H1 (cell line): ENCODE measurements around the gene TLR7. TPM values are rescaled to one million over a fixed set of nuclear protein-coding genes. Genes with fewer than 3 reads are reported as not detected.

Experiments used
- CBX5 ChIP-seq: fragments of 300-800, 300-1000 bp; sonication (generic); IDR thresholded peaks from 2 replicates; pipeline ENCODE4 v1.7.1; 2016; ENCODE audit warnings: antibody characterized with exemption, low read length, low read depth
- SIX5 ChIP-seq: IDR thresholded peaks from 2 replicates; pipeline ENCODE4 v1.6.1; 2011; ENCODE audit warnings: mild to moderate bottlenecking, low read depth, low read length
- SP1 ChIP-seq: IDR thresholded peaks from 2 replicates; pipeline ENCODE4 v1.6.1; 2011; ENCODE audit warnings: low read depth, low read length
- YY1 ChIP-seq: IDR thresholded peaks from 2 replicates; pipeline ENCODE4 v1.6.1; 2011; ENCODE audit warnings: low read depth, mild to moderate bottlenecking, low read length
- polyA plus RNA-seq, 7 experiments: library from polyadenylated mRNA; depleted of rRNA in 3 of 7; stranded (reverse) in 5 of 7; unstranded in 2 of 7; fragments of >200 nt in 5 of 7; fragments of 200-250 nt in 2 of 7; gene quantifications; 1 replicate in 5 of 7; 2 replicates in 1 of 7; 4 replicates in 1 of 7; pipeline versions ENCODE4 v1.2.1 to v1.2.3, GENCODE V29; 2011 to 2013; ENCODE audit warnings: missing spikeins in 2 of 7, mixed read lengths in 2 of 7
- total RNA-seq: library from RNA; stranded (reverse); fragmentation: NEBNext Ultra II Directional; extraction: Animal tissue kit (Norgen Biotek cat#: 25700); gene quantifications from 2 replicates; pipeline ENCODE4 v1.2.1, GENCODE V29; 2021

Gene TLR7
- total and polyA plus RNA-seq, 2 of the 8 experiments (the other 6 are each of a cell fraction or from before 2014, with no cell fraction given) = 0.02 TPM; not detected in 1

DNA sequence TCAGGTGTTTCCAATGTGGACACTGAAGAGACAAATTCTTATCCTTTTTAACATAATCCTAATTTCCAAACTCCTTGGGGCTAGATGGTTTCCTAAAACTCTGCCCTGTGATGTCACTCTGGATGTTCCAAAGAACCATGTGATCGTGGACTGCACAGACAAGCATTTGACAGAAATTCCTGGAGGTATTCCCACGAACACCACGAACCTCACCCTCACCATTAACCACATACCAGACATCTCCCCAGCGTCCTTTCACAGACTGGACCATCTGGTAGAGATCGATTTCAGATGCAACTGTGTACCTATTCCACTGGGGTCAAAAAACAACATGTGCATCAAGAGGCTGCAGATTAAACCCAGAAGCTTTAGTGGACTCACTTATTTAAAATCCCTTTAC lies 18.6 kb downstream of the TLR7 start (continued):
- no peak for TF ChIP-seq SP1
- TF ChIP-seq SIX5 = no peak
- TF ChIP-seq YY1 = no peak
- TF ChIP-seq CBX5 = no peak
